ENCODE results near the gene PNMA6F. TPM values are rescaled to one million over a fixed set of nuclear protein-coding genes. Genes with fewer than 3 reads are reported as not detected.

The PNMA6F gene
- not detected in 2 replicates for total RNA-seq (2022)
- Bru-seq, nascent RNA, result not detected
- not detected for BruChase-seq, experiment 1, labeled RNA remaining after a 6-hour chase
- BruChase-seq, experiment 2, labeled RNA remaining after a 2-hour chase, result not detected
- long read RNA-seq, result 0 reads

GRCh38 chrX:153321381-153322124 lies at the start of gene PNMA6F:
Gene PNMA6F (minus strand): TSS chrX:153321767. CDS start chrX:153320674, 1,093 bp downstream.
- intact Hi-C loops (cut with micrococcal nuclease; ENCODE audit: unreplicated experiment), result no loop called here
- H3K4me1 Mint-ChIP-seq (ENCODE audit: low read depth, unreplicated experiment), result no peaks in the 10 kb centered on the region
- H3K4me3 Mint-ChIP-seq (ENCODE audit: low read depth, unreplicated experiment), result no peak within 1 kb of the TSS
- BruUV-seq (replicated peaks), result no TSS peak
- DNase-seq, result no peak
- H3K27ac Mint-ChIP-seq (ENCODE audit: unreplicated experiment), result no peak within 1 kb of the TSS
- H3K9me3 Mint-ChIP-seq (ENCODE audit: low read depth, unreplicated experiment), result no peaks in the 10 kb centered on the region
- CTCF ChIA-PET, result no interaction called here
- peaks cover 53% of the 10 kb centered on the region for H3K27me3 Mint-ChIP-seq (ENCODE audit: unreplicated experiment)
- H3K36me3 Mint-ChIP-seq (ENCODE audit: insufficient read depth, unreplicated experiment), result no peaks in the 10 kb centered on the region
- TF ChIP-seq CTCF (IDR thresholded peaks at IDR 0.05; ENCODE audit: unreplicated experiment), result no peak

DNA sequence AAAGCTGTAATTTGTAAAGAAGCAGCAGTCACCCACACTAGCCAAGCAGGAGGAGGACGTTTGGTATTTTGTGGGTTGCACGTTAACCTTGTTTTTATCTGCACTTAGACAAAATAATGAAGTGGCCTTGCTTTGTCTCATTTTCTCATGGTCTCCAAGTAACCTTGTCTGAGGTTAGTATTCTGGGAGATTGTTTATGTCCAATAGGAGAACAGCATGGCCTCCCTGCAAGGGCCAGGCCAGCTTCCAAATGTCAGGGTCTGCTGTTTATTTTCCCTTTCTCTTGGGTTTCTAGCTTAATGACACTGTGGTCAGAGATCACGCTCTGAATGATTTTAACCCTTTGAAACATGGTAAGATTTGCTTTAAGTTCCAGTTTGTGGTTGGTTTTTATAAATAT lies 49.7 kb upstream of the PNMA6F start:
- Mint-ChIP-seq H3K4me1 (ENCODE audit: low read depth, unreplicated experiment) (no peaks in the 10 kb centered on the region), H3K27ac (ENCODE audit: unreplicated experiment) (no peak overlapping the region), H3K27me3 (ENCODE audit: unreplicated experiment) (peaks cover 85% of the 10 kb centered on the region), H3K4me3 (ENCODE audit: low read depth, unreplicated experiment) (no peak overlapping the region), H3K9me3 (ENCODE audit: low read depth, unreplicated experiment) (no peaks in the 10 kb centered on the region), H3K36me3 (ENCODE audit: insufficient read depth, unreplicated experiment) (no peaks in the 10 kb centered on the region)
- BruUV-seq (replicated peaks), result no TSS peak
- intact Hi-C loops (cut with micrococcal nuclease; ENCODE audit: unreplicated experiment), result no loop called here
- CTCF ChIA-PET, result no interaction called here
- TF ChIP-seq CTCF (IDR thresholded peaks at IDR 0.05; ENCODE audit: unreplicated experiment), result no peak
- no peak for DNase-seq

DNA sequence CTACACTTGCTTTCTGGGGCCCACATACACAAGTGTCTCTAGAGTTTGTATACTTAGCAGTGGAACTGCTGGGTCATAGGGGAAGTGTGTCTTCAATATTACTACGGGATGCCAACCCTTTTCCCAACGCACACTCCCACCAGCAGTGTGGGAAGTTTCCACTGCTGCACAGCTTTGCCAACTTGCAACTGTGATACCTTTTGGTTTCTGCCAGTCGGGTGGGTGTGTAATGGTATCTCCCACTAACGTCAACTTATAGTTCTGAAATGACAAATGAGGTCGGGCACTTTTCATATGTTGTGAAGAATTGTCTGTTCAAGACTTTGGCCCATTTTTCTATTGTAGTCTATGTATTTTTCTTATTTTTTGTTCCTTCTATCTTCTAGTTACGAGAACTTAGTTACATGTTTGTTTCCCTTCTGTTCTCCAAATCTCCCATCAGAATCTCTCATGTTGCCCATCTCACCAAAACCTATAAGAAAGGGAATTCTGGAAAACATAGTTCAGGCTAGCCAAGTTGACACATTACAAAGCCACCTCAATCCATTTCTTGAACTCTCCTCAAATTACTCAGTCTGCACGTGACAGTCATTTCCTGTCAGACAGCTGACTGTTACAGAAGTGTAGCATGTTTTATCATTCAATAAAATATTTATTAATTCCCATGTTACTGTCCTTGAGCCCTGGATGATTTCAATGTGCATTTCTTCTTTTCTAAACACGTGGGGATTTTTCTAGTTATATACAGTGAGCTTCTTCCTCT lies 48.9 kb upstream of the PNMA6F start:
- Mint-ChIP-seq H3K4me3 (ENCODE audit: low read depth, unreplicated experiment) (no peak overlapping the region), H3K36me3 (ENCODE audit: insufficient read depth, unreplicated experiment) (no peaks in the 10 kb centered on the region), H3K4me1 (ENCODE audit: low read depth, unreplicated experiment) (no peaks in the 10 kb centered on the region), H3K27ac (ENCODE audit: unreplicated experiment) (no peak overlapping the region), H3K27me3 (ENCODE audit: unreplicated experiment) (peaks cover 85% of the 10 kb centered on the region), H3K9me3 (ENCODE audit: low read depth, unreplicated experiment) (no peaks in the 10 kb centered on the region)
- intact Hi-C loops (cut with micrococcal nuclease; ENCODE audit: unreplicated experiment), result no loop called here
- BruUV-seq (replicated peaks), result no TSS peak
- TF ChIP-seq CTCF (IDR thresholded peaks at IDR 0.05; ENCODE audit: unreplicated experiment), result no peak
- CTCF ChIA-PET, result no interaction called here
- no peak for DNase-seq

GRCh38 chrX:153366878-153367538 lies 45.4 kb upstream of the PNMA6F start:
- DNase-seq, result no peak
- Mint-ChIP-seq H3K4me1 (ENCODE audit: low read depth, unreplicated experiment) (no peaks in the 10 kb centered on the region), H3K36me3 (ENCODE audit: insufficient read depth, unreplicated experiment) (no peaks in the 10 kb centered on the region), H3K4me3 (ENCODE audit: low read depth, unreplicated experiment) (no peak overlapping the region), H3K27me3 (ENCODE audit: unreplicated experiment) (peaks cover 74% of the 10 kb centered on the region), H3K9me3 (ENCODE audit: low read depth, unreplicated experiment) (no peaks in the 10 kb centered on the region), H3K27ac (ENCODE audit: unreplicated experiment) (no peak overlapping the region)
- no peak for TF ChIP-seq CTCF (IDR thresholded peaks at IDR 0.05; ENCODE audit: unreplicated experiment)
- intact Hi-C loops (cut with micrococcal nuclease; ENCODE audit: unreplicated experiment), result no loop called here
- BruUV-seq (replicated peaks), result no TSS peak
- CTCF ChIA-PET, result no interaction called here

Data from Calu3 (cell line).